ENCODE results near the gene ZSWIM1.
A peak's percentile ranks its signal among the peaks of the same experiment; 100 is the strongest.

The ZSWIM1 gene

DNA sequence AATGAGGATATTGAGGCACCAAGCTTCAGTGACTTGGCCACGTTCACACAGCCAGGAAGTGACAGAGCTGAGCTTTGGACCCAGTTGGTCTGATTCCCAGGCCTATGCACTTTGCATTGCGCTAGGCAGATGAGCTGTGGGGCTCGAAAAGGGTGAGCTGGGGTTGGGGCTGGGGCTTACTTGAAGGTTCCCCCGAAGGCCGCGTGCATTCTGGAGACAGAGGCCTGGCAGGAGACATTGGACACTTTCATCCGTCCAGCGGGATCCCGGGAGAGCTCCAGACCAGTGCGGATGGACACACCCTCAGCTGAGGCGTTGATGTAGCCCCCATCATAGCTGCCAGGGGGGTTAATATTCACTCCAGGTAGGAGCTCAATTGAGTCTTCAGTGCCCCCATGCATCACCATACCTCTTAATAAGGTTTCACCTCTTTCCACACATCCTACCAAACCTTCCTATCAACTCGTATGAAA lies 28.3 kb downstream of the ZSWIM1 start:
- no peak for DNase-seq (ENCODE audit: low read depth)

DNA sequence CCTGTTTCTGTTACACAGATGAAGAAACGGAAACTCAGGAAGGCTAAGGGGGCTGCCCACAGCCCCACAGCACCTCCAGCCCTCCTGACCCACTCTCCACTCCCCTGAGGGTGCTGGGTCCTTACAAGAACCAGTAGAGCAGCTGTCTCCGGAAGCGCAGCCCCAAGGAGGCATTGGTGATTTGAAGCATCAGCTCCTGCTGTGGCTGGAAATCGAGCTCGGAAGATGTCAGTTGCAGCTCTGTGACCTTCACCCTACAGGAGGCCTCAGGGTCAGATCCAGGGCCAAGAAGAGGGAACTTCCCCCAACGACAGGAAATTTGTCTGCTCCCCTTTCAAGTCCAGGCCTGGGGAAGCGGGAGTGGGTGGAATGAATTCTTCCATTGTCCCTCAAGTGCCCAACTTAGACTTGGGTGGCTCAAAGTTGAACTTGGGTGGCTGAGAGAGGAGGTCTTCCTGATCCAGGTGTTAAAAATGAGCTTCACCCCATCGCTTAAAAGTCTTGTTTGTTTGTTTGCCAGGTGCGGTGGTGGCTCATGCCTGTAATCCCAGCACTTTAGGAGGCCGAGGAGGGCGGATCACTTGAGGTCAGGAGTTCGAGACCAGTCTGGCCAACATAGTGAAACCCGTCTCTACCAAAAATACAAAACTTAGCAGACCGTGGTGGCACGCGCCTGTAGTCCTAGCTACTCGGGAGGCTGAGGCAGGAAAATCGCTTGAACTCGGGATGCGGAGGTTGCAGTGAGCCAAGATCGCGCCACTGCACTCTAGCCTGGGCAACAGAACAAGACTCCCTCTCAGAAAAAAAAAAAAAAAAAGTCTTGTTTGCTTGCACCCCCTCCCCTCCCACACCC lies 29.0 kb downstream of the ZSWIM1 start:
- no peak for DNase-seq (ENCODE audit: low read depth)

DNA sequence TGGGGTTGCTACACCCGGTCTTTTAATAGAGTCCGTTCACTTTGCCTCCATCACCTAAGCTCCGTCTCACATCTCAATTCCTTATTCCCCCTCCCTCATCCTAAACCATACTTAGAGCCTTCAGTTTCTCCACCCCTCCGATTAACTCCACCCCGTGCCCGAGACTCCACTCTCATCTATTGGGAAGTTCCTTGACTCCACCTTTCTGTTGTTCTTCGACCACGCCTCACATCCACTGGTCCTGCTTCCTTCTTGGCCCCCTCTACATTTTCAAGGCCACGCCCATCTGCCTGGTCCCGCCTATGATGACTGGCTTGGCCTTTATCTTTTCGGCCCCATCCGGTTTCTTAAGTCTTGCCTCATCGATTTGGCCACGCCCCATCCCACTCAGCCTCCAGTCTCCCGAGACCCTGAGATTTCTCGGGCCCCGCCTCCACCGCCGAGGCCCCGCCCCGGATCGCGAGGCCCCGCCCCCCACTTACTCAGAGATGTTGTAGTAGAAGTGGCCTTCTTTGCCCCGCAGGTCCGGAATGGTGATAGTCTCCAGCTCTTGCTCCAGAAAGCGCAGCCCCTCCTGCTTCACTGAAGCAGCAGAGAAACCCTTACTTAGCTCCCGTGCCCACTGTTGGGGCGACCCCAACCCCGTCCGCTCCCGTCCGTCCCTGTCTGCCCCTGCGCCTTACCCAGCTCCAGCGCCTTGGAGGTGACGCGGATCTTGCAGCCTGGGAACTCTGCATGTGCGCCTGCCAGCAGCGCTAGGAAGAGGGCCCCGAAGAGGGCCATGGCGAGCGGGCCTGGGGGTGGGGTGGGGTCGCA lies 29.9 kb downstream of the ZSWIM1 start:
- DNase-seq (ENCODE audit: low read depth) = peak; percentile 79

DNA sequence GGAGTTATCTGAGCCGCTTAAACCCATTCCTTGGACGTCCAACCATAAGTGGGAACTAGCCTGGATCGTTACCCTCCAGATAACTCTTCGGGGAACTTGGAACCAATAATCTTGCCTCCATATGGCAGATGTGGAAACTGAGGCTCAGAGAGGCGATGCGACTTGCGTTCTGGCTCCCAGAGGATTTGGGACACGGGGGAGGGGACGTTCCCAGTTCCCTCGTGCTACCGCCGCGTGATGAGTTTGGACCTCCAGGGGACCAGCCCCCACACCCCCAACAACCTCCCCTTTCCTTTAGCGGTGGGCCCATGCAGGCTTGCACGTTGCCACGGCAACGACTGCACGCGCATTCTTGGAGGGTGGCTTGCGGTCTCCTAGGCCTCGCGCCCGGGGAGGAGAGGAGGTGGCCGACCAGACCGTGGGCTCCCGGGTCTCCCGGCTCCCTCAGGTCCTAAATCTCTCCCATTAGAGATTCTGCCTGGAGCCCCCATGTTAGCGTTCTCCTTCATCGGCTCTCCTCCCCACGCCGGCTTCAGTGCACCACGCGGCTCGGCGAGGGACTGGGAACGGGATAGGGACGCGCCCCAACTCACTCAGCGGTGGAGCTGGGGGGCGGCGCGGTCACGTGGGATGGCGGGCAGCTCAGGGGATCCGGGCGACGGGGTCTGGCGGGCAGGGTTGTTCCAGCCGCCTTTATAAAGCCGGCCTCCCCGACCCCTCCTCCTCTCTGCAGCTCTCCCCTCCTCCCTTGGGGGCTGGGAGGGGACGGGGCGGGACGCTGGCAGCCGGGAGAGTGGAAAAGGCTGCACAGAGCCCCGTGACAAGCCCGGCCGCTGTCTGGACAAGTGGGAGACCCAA lies 30.7 kb downstream of the ZSWIM1 start, which contains the start of gene PLTP:
Gene PLTP (minus strand): TSS at position 670 of the 858 bp plus-strand sequence. CDS start 703 bp downstream, outside the sequence.
- no peak for DNase-seq (ENCODE audit: low read depth)

DNA sequence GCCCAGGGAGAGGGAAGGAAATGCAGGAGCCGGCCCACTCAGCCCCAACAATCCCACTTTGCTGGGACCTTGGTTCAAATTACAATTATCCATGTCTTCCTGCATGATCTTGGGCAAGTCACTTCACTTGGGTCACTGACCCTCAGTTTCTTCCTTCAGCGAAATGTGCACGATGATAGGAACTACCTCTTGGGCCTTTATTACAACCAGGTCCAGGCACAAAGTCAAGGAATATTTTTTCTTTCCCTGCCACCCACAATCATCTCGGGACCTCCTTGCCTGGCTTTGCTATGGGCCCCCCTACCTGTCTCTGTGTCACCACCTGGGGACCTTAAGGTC lies 31.3 kb downstream of the ZSWIM1 start:
- DNase-seq (ENCODE audit: low read depth) = no peak

DNA sequence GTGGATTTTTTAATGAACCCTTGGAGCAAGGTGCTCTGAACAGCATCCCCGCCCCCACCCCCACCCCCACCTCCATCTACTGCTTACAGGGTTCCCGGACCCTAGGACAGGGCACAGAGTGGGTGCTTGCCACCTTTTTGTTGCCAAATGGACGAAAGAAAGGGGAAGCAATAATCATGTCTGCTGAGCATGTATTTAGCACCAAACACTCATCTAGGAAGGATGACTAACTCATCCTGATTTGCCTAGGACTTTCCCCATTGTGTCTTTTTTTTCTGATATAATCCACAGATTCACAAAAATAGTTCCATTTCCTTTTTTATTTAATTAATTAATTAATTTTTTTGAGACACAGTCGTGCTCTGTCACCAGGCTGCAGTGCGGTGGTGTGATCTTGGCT lies 32.1 kb downstream of the ZSWIM1 start:
- DNase-seq (ENCODE audit: low read depth) = no peak

DNA sequence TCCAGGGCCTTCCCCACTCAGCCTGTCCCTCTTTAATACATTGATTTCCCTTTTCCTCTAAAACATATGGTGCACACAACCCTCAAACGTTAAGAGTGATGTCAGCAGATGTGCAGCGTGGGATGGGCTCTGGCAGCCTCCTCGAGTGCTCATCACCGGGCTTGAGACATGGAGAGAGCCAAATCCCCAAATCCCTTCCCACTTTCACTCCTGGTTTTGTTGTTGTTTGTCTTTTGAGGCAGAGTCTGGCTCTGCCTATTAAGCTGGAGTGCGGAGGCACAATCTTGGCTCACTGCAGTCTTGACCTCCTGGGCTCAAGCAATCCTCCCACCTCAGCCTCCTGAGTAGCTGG lies 36.7 kb downstream of the ZSWIM1 start:
- no peak for DNase-seq (ENCODE audit: low read depth)

DNA sequence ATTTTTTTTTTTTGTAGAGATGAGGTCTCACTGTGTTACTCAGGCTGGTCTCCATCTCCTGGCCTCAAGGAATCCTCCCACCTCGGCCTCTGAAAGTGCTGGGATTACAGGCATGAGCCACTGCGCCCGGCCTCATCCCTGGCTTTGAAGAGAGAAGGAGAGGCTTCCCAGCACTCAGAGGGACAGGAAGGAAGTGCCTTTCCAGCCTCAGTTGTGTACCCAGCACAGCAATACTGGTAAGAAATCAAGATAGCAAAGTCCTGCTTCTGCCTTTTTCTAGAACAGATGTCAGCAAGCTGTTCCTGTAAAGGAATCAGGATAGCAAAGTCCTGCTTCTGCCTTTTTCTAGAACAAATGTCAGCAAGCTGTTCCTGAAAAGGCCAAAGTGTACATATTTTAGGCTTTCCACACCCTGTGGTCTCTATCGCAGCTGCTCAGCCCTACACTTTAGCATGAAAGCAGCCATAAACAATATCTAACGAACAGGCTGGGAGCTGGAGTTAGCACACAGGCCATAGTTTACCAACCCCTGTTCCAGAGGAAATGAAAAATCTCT lies 37.2 kb downstream of the ZSWIM1 start:
- DNase-seq (ENCODE audit: low read depth) = no peak

DNA sequence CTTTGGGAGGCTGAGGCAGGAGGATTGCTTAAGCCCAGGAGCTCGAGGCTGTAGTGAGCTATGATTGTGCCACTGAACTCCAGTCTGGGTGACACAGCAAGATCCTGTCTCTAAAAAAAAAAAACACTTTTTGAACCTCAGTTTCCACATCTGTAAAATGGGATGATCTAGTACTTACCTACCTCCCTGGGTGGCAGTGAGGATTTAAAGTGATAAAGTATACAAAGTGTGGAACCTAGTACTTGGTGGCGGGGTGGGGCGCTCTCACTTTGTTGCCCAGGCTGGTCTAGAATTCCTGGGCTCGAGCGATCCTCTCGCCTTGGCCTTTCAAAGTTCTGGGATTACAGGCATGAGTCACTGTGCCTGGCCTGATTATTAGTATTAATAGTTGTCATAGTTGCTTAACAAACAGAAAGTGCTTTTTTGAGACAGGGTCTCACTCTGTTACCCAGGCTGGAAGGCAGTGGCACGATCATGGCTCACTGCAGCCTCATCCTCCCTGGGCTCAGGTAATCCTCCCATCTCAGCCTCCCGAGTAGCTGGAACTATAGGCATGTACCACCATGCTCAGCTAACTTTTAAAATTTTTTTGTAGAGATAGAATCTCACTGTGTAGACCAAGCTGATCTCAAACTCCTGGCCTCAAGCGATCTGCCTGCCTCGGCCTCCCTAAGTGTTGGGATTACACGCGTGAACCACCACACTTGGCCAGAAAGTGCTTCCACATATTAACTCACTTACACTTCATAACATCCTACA lies 37.9 kb downstream of the ZSWIM1 start:
- no peak for DNase-seq (ENCODE audit: low read depth)

DNA sequence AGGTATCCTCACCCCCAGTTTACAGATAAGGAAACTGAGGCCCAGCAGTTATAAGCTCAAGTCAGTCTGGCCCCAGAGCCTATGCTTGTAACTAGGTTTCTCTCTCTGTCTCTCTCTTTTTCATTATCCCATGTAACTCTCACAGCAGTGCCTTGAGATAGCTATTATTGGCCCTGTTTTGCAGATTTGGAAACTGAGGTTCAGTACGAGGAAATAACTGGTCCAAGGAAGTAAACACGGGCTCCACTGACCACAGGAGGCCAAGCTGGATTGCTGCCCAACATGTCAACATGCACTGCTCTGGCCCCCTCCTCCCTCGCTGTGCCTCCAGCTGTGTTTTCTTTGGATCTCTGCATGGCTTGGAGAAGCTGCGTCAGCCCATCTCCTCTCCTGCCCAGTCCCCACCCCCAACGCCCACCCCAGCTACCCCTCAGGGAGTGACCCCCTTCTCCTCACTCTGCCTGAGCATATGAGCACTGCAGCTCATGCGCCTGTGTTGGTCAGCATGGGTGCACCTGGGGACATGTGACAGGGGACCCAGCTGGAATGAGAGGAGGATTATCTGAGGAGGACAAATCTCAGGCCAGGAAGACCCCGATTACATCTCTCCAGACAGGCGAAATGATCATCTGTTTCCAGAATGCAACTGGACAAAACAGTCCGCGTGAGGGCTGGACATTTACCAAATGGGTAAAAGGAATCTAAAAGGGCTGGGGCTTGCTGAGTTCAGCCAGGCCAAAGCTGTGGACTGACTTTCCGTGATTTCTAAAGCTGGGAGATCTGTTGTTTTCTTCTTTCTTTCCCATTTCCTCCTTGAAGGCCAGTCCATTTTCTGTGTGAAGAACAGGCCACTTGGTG lies 38.7 kb downstream of the ZSWIM1 start:
- DNase-seq (ENCODE audit: low read depth) = no peak

DNA sequence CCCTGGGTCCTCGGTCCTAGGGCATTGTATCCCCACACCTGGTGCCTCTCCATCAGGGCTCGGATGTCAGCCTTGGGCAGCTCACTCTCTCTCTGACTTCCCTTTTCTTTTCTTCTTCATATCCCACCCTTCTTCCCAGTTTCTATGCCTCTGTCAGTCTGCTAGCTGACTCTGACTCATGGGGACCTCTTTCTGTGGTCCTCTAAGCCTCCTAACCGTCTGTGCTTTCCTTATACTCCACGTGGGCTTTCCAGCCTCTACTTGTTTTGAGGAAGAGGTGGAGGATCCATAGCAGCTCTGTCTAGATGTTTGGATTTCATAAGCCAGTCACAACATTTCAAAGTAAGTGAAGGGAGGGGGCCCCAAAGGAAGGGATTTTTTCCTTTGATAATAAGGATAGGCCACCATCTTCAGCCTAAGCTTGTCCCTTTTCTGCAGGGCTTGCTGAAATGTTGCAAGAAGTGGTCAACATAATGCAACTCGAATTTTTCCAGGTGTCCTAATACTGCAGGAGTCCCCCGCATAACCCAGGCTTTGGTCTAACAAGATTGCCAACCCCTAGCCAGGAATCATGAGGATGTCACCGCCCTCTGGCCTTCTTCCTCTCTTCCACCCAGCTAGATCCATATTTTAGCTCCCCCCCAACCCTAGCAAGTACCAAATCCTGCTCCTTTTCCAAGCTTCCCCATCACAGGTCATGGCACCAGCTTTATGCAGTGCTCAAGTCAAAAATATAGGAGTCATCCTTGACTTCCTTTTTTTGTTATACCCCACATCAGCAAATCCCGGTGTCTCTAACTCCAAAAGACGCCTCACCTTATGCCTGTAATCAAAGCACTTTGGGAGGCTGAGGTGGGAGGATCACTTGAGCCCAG lies 39.7 kb downstream of the ZSWIM1 start:
- DNase-seq (ENCODE audit: low read depth) = no peak

DNA sequence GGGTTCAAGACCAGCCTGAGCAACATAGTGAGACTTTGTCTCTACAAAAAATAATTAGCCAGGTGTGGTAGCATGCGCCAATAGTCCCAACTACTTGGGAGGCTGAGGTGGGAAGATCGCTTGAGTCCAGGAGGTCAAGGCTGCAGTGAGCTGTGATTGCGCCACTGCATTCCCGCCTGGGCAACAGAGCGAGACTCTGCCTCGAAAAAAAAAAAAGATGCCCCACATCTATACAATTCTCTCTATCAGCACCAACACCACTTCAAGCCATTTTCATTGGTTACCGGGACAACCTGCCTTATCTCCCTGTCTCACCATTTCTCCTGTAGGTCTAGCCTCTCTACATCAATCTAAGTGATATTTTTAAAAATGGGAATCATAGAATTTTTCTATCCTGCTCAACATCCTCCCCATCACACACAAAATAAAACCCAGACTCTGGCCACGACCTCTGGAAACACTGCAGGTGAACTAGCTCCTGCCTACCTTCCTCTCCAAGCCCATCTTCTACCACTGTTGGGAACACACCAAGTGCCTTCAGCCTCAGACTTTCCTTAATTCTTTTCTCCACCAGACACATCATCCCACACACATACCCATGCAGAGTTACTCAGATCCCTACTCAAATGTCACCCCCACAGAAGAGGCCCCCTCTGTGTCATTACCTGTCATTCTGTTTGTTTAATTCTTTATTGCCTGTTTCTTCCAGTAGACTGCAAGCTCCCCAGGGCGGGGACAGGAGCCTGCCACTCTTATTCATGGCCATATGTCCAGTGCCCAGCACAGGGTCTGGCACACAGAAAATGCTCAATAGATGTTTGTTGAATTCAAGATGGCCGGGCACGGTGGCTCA lies 40.5 kb downstream of the ZSWIM1 start:
- DNase-seq (ENCODE audit: low read depth) = no peak

DNA sequence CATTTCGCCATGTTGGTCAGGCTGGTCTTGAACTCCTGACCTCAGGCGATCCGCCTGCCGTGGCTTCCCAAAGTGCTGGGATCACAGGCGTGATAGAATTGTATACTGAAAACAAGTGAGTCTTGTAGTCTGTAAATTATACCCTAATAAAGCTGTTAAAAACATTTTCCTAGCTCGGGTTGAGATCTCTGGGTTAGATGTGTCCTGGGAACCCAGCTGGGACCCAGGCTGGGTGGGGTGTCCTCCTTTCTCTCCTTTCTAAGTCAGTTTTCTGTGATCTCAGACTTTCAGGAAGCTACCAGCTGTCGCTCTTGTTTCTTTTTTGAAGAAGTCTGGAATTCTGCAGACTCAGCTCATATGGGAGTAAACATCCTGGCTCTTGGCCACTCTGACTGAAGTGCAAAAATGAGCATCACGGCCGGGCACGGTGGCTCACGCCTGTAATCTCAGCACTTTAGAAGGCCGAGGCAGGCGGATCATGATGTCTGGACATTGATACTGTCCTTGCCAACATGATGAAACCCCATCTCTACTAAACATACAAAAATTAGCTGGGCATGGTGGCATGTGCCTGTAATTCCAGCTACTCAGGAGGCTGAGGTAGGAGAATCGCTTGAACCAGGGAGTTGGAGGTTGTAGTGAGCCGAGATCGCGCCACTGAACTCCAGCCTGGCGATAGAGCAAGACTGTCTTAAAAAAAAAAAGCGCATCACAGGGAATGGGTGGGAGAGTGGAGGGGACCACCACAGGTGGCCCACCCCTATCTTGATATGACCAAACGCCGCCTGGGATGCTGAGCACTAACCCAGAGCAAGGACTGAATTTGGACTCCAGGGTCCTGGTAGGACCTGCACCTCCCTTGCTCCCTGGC lies 43.6 kb downstream of the ZSWIM1 start:
- no peak for DNase-seq (ENCODE audit: low read depth)

DNA sequence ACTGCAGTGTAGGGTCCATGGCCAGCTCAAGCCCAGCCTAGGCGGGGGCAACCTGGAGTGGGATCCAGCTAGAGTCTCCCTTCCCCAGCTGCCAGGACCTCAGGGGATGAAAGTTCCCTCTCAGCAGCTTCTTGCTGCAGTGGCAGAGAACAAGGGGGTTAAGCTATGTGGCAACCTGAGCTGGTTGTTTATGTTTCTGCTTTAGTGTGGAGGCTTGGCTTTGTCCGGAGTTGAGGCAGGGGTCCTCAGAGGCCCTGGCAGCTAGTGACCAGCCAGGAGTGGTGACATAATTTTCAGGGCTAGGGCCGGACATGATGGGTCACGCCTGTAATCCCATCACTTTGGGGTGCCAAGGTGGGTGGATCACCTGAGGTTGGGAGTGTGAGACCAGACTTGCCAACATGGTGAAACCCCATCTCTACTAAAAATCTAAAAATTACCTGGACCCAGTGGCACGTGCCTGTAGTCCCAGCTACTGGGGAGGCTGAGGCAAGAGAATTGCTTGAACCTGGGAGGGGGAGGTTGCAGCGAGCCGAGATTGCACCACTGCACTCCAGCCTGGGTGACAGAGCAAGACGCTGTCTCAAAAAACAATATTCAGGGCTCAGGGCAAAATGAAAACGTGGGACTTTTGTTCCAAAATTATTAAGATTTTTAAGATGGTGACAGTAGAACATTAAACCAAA lies 44.9 kb downstream of the ZSWIM1 start:
- no peak for DNase-seq (ENCODE audit: low read depth)

DNA sequence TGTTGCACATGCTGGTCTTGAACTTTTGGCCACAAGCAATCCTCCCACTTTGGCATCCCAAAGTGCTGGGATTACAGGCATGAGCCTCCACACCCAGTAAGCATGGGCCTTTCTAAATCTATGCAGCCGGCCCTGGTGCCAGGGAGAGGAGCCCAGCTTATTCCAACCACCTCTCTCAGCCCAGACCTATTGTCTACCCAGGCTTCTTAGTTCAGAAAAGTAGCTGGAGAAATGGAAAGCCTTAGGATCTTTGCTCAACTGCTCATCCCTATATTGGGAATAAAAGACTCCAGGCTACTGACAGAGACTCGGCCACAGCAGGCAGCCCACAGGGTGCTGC lies 45.7 kb downstream of the ZSWIM1 start:
- DNase-seq (ENCODE audit: low read depth) = no peak

DNA sequence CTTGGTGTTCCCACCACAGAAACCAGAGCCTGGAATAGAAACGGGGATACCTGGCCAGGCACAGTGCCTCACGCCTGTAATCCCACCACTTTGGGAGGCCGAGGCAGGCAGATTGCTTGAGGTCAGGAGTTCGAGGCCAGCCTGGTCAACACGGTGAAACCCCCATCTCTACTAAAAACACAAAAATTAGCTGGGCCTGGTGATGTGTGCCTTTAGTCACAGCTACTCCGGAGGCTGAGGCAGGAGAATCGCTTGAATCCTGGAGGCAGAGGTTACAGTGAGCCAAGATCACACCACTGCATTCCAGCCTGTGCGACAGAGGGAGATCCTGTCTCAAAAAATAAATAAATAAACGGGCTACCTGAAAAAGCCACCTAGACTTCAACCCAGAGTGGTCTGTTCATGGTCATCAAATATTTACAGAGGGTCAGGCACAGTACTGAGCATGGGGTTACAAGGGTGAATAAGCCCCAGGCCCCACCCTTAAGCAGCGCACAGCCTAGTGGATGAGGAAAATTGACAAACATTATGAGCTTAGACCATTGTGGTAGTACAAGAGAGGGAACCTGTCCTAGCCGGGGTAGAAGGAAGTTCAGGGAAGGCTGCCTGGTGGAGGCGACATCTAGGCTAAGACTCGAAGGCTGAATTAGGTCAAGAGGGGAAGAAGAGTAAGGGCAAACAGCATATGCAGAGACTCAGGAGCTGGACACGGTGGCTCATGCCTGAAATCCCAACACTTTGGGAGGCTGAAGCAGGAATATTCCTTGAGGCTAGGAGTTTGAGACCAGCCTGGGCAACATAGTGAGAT lies 46.2 kb downstream of the ZSWIM1 start:
- DNase-seq (ENCODE audit: low read depth) = no peak
